Heart right ventricle (tissue), 16 donors: ENCODE measurements around the gene PTBP3. TPM values are rescaled to one million over a fixed set of nuclear protein-coding genes. Genes with fewer than 3 reads are reported as not detected.

Experiments used
- ATAC-seq, 8 donors: fragments of 200-7000 bp; cut with Tn5 transposase; one replicate each; pipeline ENCODE4 v1.9.1; 2020; ENCODE audit warnings: mild to moderate bottlenecking in 8 of 8, moderate library complexity in 8 of 8, moderate number of reproducible peaks in 1 of 8
- DNase-seq, 2 donors: peaks; one replicate each; pipeline ENCODE4 v3.0.0-alpha.2; 2020
- H3K27ac ChIP-seq, 10 donors: fragments of 200-600 bp; sonication (generic) in 2 of 10; one replicate each; pipeline versions ENCODE4 v1.5.0 to v1.8.0; 2020 to 2022; ENCODE audit warnings: mild to moderate bottlenecking in 3 of 10
- H3K27me3 ChIP-seq, 7 donors: fragments of 200-600 bp; one replicate each; pipeline ENCODE4 v1.8.0; 2021 to 2022; ENCODE audit warnings: mild to moderate bottlenecking in 2 of 7
- H3K36me3 ChIP-seq, 9 donors: fragments of 200-600 bp; sonication (generic) in 1 of 9; one replicate each; pipeline versions ENCODE4 v1.5.0 to v1.8.0; 2020 to 2022; ENCODE audit warnings: mild to moderate bottlenecking in 2 of 9
- H3K4me1 ChIP-seq, 9 donors: fragments of 200-600 bp; sonication (generic) in 1 of 9; one replicate each; pipeline versions ENCODE4 v1.5.0 to v1.8.0; 2020 to 2022; ENCODE audit warnings: mild to moderate bottlenecking in 4 of 9
- H3K4me3 ChIP-seq, 10 donors: fragments of 200-600 bp; sonication (generic) in 2 of 10; one replicate each; pipeline versions ENCODE4 v1.5.0 to v1.8.0; 2020 to 2022; ENCODE audit warnings: mild to moderate bottlenecking in 7 of 10, moderate library complexity in 2 of 10
- H3K9me3 ChIP-seq, 11 donors: fragments of 200-600 bp in 10 of 11; sonication (generic) in 2 of 11; one replicate each; pipeline versions ENCODE4 v1.5.0 to v1.8.0; 2013 to 2022; ENCODE audit warnings: mild to moderate bottlenecking in 2 of 11, control low read depth in 1 of 11, moderate library complexity in 1 of 11
- WGBS, 2 donors: extraction: QIAGEN DNeasy Blood & Tissue Kit; methylation state at CpG; one replicate each; pipeline ENCODE4 v1.1.7; 2013; ENCODE audit warnings: inconsistent platforms in 1 of 2; 5-methylcytosine and 5-hydroxymethylcytosine counted together
- intact Hi-C, 10 donors: fragments of 100-400 bp; cut with DNase I; formaldehyde crosslinking; loops; one replicate each; pipeline versions ENCODE4 v1.11.1 to v1.14.2; 2022
- polyA plus RNA-seq, 2 donors: library from polyadenylated mRNA; stranded (reverse); fragments of 200-250 nt; gene quantifications; one replicate each; pipeline ENCODE4 v1.2.3, GENCODE V29; 2013
- total RNA-seq, 10 donors: library from RNA; stranded (reverse); fragmentation: NEBNext Ultra II Directional in 3 of 10; extraction: Animal tissue kit (Norgen Biotek cat#: 25700) in 3 of 10; gene quantifications; one replicate each; pipeline versions ENCODE4 v1.2.1 to v1.2.4, GENCODE V29; 2021 to 2023
- TF ChIP-seq, protein P1 (sequence below), 9 donors: fragments of 200-600 bp; sonication (generic) in 2 of 9; IDR thresholded peaks; one replicate each; pipeline versions ENCODE4 v1.5.0 to v1.8.0; 2021 to 2022; ENCODE audit warnings: antibody characterized with exemption in 9 of 9, mild to moderate bottlenecking in 5 of 9, moderate library complexity in 1 of 9
- donor health status: Arrhythmogenic right ventricular cardiomyopathy.
- donor health status: ischemic (EF 13 %, LVEDD 7.1; RV severe dilation, severe dysfunction).
- donor health status: healthy with polysubstance abuse.
- donor health status: DM: no; HTN: yes; CAD: no.
- donor health status: DM: no; HTN: no; CAD: no.
- donor health status: ischemic (EF 25% LVEDD 6.9; RV normal size, moderate dysfunction).
- donor health status: ischemic (EF 25% LVEDD 5.7; RV mildly dilated, moderate dysfunction).
- donor health status: healthy.
- donor health status: DM: yes; HTN: yes; CAD: no.
- donor health status: Ischemic cardiomyopathy.
- donor health status: ischemic (EF 35%, LVEDD 5.7; RV mildly dilated, moderate dysfunction).
- donor health status: nonischemic (EF 11% LVEDD 7.7; RV severe dilation, severe dysfunction).
- donor health status: DM: yes; HTN: yes; CAD: no.
- donor health status: PGD.
- donor health status: ischemic (EF 29% LVEDD 5.4; RV normal size, mild dysfunction).
- donor health status: nonischemic (EF 23%, LVEDD 6.1; RV moderate dilation, normal function).

The PTBP3 gene
- total and polyA plus RNA-seq, 12 donors: 3.7 to 35.5 (median 15.7) TPM

- Histone ChIP-seq H3K4me1 (peaks cover 0 to 14% (median 0%) of the 10 kb centered on the region in 9 donors), H3K27me3 (no peaks in the 10 kb centered on the region), H3K27ac (no peak overlapping the region), H3K4me3 (no peak overlapping the region), H3K9me3 (no peaks in the 10 kb centered on the region), H3K36me3 (peaks cover 0 to 78% (median 6%) of the 10 kb centered on the region in 9 donors)
- ATAC-seq: no peak
- intact Hi-C loops: loop anchor here in 1 of 10 donors (10.0 kb wide), 1 partner anchor 54 kb away; no protein-coding TSS in a partner anchor
- TF ChIP-seq, protein P1, sequence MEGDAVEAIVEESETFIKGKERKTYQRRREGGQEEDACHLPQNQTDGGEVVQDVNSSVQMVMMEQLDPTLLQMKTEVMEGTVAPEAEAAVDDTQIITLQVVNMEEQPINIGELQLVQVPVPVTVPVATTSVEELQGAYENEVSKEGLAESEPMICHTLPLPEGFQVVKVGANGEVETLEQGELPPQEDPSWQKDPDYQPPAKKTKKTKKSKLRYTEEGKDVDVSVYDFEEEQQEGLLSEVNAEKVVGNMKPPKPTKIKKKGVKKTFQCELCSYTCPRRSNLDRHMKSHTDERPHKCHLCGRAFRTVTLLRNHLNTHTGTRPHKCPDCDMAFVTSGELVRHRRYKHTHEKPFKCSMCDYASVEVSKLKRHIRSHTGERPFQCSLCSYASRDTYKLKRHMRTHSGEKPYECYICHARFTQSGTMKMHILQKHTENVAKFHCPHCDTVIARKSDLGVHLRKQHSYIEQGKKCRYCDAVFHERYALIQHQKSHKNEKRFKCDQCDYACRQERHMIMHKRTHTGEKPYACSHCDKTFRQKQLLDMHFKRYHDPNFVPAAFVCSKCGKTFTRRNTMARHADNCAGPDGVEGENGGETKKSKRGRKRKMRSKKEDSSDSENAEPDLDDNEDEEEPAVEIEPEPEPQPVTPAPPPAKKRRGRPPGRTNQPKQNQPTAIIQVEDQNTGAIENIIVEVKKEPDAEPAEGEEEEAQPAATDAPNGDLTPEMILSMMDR (IDR thresholded peaks at IDR 0.05): no peak
- DNase-seq: no peak
- 95 to 97% methylated on average over 5 of the region's 5 CpGs for WGBS, 2 donors
Observed at GRCh38 chr9:112261133-112261532, 72.3 kb downstream of the PTBP3 start.

DNA sequence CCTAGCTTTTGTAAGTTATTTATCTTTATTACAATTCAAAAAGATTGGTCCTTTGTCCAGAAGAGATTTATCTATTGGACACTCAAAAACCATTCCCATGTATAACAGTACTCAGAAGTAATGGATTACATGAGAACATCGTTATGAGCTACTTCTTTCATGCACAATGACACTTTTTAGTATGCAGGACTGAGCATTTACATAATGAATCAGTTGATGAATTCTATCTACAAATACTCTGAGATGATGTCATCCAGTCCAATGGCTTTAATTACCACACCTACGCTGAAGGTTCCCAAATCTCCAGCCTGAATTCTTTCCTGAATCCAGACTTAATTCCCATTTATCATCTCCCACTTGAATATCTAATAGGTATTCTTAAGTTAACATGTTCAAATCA, 75.3 kb downstream of the PTBP3 start:
- 93 to 94% methylated on average over 2 of the region's 2 CpGs for WGBS, 2 donors
- Histone ChIP-seq H3K4me3 (no peak overlapping the region), H3K36me3 (peaks cover 0 to 75% (median 0%) of the 10 kb centered on the region in 9 donors), H3K4me1 (peaks cover 0 to 4% (median 0%) of the 10 kb centered on the region in 9 donors), H3K27ac (no peak overlapping the region), H3K9me3 (no peaks in the 10 kb centered on the region), H3K27me3 (no peaks in the 10 kb centered on the region)
- no peak for DNase-seq
- intact Hi-C loops: no loop called here
- TF ChIP-seq, protein P1 (IDR thresholded peaks at IDR 0.05): no peak
- no peak for ATAC-seq

- Histone ChIP-seq H3K4me1 (peaks cover 0 to 20% (median 0%) of the 10 kb centered on the region in 9 donors), H3K36me3 (peaks cover 0 to 76% (median 4%) of the 10 kb centered on the region in 9 donors), H3K9me3 (no peaks in the 10 kb centered on the region), H3K27me3 (no peaks in the 10 kb centered on the region), H3K27ac (no peak overlapping the region), H3K4me3 (no peak overlapping the region)
- no peak for ATAC-seq
- TF ChIP-seq, protein P1 (IDR thresholded peaks at IDR 0.05): no peak
- intact Hi-C loops: no loop called here
- 92 to 95% methylated on average over 5 of the region's 5 CpGs for WGBS, 2 donors
- no peak for DNase-seq
Observed at GRCh38 chr9:112252194-112252593, 81.2 kb downstream of the PTBP3 start.

- H3K9me3 ChIP-seq: no peaks in the 10 kb centered on the region
- 93 to 100% methylated on average over 1 of the region's 1 CpG for WGBS, 2 donors
- peaks cover 0 to 84% (median 4%) of the 10 kb centered on the region in 9 donors for H3K36me3 ChIP-seq
- ATAC-seq: no peak
- no peaks in the 10 kb centered on the region for H3K27me3 ChIP-seq
- H3K4me1 ChIP-seq: peaks cover 0 to 20% (median 0%) of the 10 kb centered on the region in 9 donors
- DNase-seq: no peak
- H3K4me3 ChIP-seq: no peak overlapping the region
- intact Hi-C loops: loop anchor here in 1 of 10 donors (10.0 kb wide), 1 partner anchor 56 kb away; no protein-coding TSS in a partner anchor
- TF ChIP-seq, protein P1 (IDR thresholded peaks at IDR 0.05): no peak
- H3K27ac ChIP-seq: no peak overlapping the region
Observed at GRCh38 chr9:112249277-112249676, 84.1 kb downstream of the PTBP3 start.
